ENCODE data around the gene ZNF664. TPM values are rescaled to one million over a fixed set of nuclear protein-coding genes. Genes with fewer than 3 reads are reported as not detected.

ZNF664 gene
- total RNA-seq, 1 donor from 2014 or later = 88.2 TPM

- no peak for TF ChIP-seq CTCF (IDR thresholded peaks at IDR 0.05; ENCODE audit: insufficient read depth, low read length, severe bottlenecking)
- no peak overlapping the region for H3K4me3 ChIP-seq (ENCODE audit: low read depth, low read length)
- peaks cover 6% of the 10 kb centered on the region for H3K36me3 ChIP-seq (ENCODE audit: control insufficient read depth, insufficient read depth, low read length)
- H3K27me3 ChIP-seq (ENCODE audit: control insufficient read depth, insufficient read depth, low read length) = no peaks in the 10 kb centered on the region
- FAIRE-seq (peak; percentile 23), DNase-seq (ENCODE audit: low read depth) (peak; percentile 23)
Observed at GRCh38 chr12:124007826-124008570, 35.0 kb downstream of the ZNF664 start.

GRCh38 chr12:124008595-124008994, 35.6 kb downstream of the ZNF664 start:
- peaks cover 6% of the 10 kb centered on the region for H3K36me3 ChIP-seq (ENCODE audit: control insufficient read depth, insufficient read depth, low read length)
- DNase-seq (ENCODE audit: low read depth) = no peak
- no peak for FAIRE-seq
- H3K27me3 ChIP-seq (ENCODE audit: control insufficient read depth, insufficient read depth, low read length) = no peaks in the 10 kb centered on the region
- H3K4me3 ChIP-seq (ENCODE audit: low read depth, low read length) = no peak overlapping the region
- no peak for TF ChIP-seq CTCF (IDR thresholded peaks at IDR 0.05; ENCODE audit: insufficient read depth, low read length, severe bottlenecking)

- no peak overlapping the region for H3K4me3 ChIP-seq (ENCODE audit: low read depth, low read length)
- FAIRE-seq (no peak), DNase-seq (ENCODE audit: low read depth) (no peak)
- no peaks in the 10 kb centered on the region for H3K27me3 ChIP-seq (ENCODE audit: control insufficient read depth, insufficient read depth, low read length)
- H3K36me3 ChIP-seq (ENCODE audit: control insufficient read depth, insufficient read depth, low read length) = peaks cover 5% of the 10 kb centered on the region
- TF ChIP-seq CTCF (IDR thresholded peaks at IDR 0.05; ENCODE audit: insufficient read depth, low read length, severe bottlenecking) = no peak
Observed at GRCh38 chr12:124009781-124010180, 36.8 kb downstream of the ZNF664 start.

- DNase-seq (ENCODE audit: low read depth) = no peak
- Histone ChIP-seq H3K27me3 (ENCODE audit: control insufficient read depth, insufficient read depth, low read length) (no peaks in the 10 kb centered on the region), H3K4me3 (ENCODE audit: low read depth, low read length) (no peak overlapping the region), H3K36me3 (ENCODE audit: control insufficient read depth, insufficient read depth, low read length) (peaks cover 5% of the 10 kb centered on the region)
- no peak for TF ChIP-seq CTCF (IDR thresholded peaks at IDR 0.05; ENCODE audit: insufficient read depth, low read length, severe bottlenecking)
- FAIRE-seq = no peak
Observed at GRCh38 chr12:124010687-124011086, 37.7 kb downstream of the ZNF664 start.

- FAIRE-seq (no peak), DNase-seq (ENCODE audit: low read depth) (no peak)
- Histone ChIP-seq H3K36me3 (ENCODE audit: control insufficient read depth, insufficient read depth, low read length) (peaks cover 5% of the 10 kb centered on the region), H3K4me3 (ENCODE audit: low read depth, low read length) (no peak overlapping the region), H3K27me3 (ENCODE audit: control insufficient read depth, insufficient read depth, low read length) (no peaks in the 10 kb centered on the region)
- no peak for TF ChIP-seq CTCF (IDR thresholded peaks at IDR 0.05; ENCODE audit: insufficient read depth, low read length, severe bottlenecking)
Observed at GRCh38 chr12:124011435-124012115, 38.6 kb downstream of the ZNF664 start.
